Measurements from ENCODE around the gene ALDH4A1.

GRCh38 chr1:18858070-18858688 is 44.2 kb downstream of the ALDH4A1 start:
- no peak for TF ChIP-seq CTCF (IDR thresholded peaks at IDR 0.05)
- no peak for TF ChIP-seq POLR2A (IDR thresholded peaks at IDR 0.05; ENCODE audit: low read depth)
- TF ChIP-seq POLR2AphosphoS5 (IDR thresholded peaks at IDR 0.05) = no peak
- no peak for TF ChIP-seq EP300 (IDR thresholded peaks at IDR 0.05)

Measured in esophagus muscularis mucosa (tissue), 4 donors.